ENCODE results near the gene ORAI2. TPM values are rescaled to one million over a fixed set of nuclear protein-coding genes. Genes with fewer than 3 reads are reported as not detected.

Gene ORAI2
- total and polyA plus RNA-seq, 8 donors: 0.58 to 44.3 (median 8.0) TPM; not detected in 1

GRCh38 chr7:102439963-102440795 is 6.8 kb downstream of the ORAI2 start:
- Histone ChIP-seq H3K27ac (peak overlapping the region in 1 of 5 donors; percentile 47), H3K36me3 (peaks cover 0 to 45% (median 40%) of the 10 kb centered on the region in 4 donors), H3K27me3 (no peaks in the 10 kb centered on the region), H3K4me1 (peaks cover 0 to 10% (median 0%) of the 10 kb centered on the region in 4 donors), H3K4me3 (no peak overlapping the region), H3K9me3 (no peaks in the 10 kb centered on the region)
- DNase-seq: no peak
- intact Hi-C loops (cut with DNase I; ENCODE audit: low total_unique reads): no loop called here
- WGBS, 5 donors: 68 to 90% (median 82%) methylated on average over 17 of the region's 17 CpGs
- TF ChIP-seq EP300 (IDR thresholded peaks at IDR 0.05) (no peak), CTCF (IDR thresholded peaks at IDR 0.05) (no peak), POLR2AphosphoS5 (IDR thresholded peaks at IDR 0.05) (no peak), POLR2A (IDR thresholded peaks at IDR 0.05) (no peak)

GRCh38 chr7:102444961-102445673 is 11.7 kb downstream of the ORAI2 start:
- WGBS, 5 donors: 89 to 94% (median 91%) methylated on average over 17 of the region's 17 CpGs
- DNase-seq: no peak
- Histone ChIP-seq H3K4me3 (no peak overlapping the region), H3K27me3 (no peaks in the 10 kb centered on the region), H3K36me3 (peaks cover 8 to 53% (median 47%) of the 10 kb centered on the region in 4 donors), H3K27ac (peak overlapping the region in 1 of 5 donors; percentile 16), H3K4me1 (peaks cover 0 to 5% (median 0%) of the 10 kb centered on the region in 4 donors), H3K9me3 (no peaks in the 10 kb centered on the region)
- TF ChIP-seq EP300 (IDR thresholded peaks at IDR 0.05) (no peak), POLR2A (IDR thresholded peaks at IDR 0.05) (no peak), CTCF (IDR thresholded peaks at IDR 0.05) (no peak), POLR2AphosphoS5 (IDR thresholded peaks at IDR 0.05) (no peak)
- intact Hi-C loops (cut with DNase I; ENCODE audit: low total_unique reads): no loop called here

- Histone ChIP-seq H3K4me1 (no peaks in the 10 kb centered on the region), H3K27ac (peak overlapping the region in 1 of 5 donors; percentile 16), H3K27me3 (no peaks in the 10 kb centered on the region), H3K4me3 (no peak overlapping the region), H3K9me3 (no peaks in the 10 kb centered on the region), H3K36me3 (peaks cover 8 to 50% (median 46%) of the 10 kb centered on the region in 4 donors)
- no peak for DNase-seq
- WGBS, 5 donors: 46 to 94% (median 71%) methylated on average over 2 of the region's 2 CpGs
- TF ChIP-seq POLR2A (IDR thresholded peaks at IDR 0.05) (no peak), EP300 (IDR thresholded peaks at IDR 0.05) (no peak), POLR2AphosphoS5 (IDR thresholded peaks at IDR 0.05) (no peak), CTCF (IDR thresholded peaks at IDR 0.05) (no peak)
- intact Hi-C loops (cut with DNase I; ENCODE audit: low total_unique reads): no loop called here
These were observed 12.3 kb downstream of the ORAI2 start for GRCh38 chr7:102445674-102446071.

- Histone ChIP-seq H3K27me3 (no peaks in the 10 kb centered on the region), H3K4me1 (peaks cover 0 to 3% (median 0%) of the 10 kb centered on the region in 4 donors), H3K36me3 (peaks cover 8 to 47% (median 43%) of the 10 kb centered on the region in 4 donors), H3K4me3 (no peak overlapping the region), H3K9me3 (no peaks in the 10 kb centered on the region), H3K27ac (no peak overlapping the region)
- DNase-seq: no peak
- WGBS, 5 donors: 92 to 97% (median 95%) methylated on average over 28 to 41 of the region's 41 CpGs
- intact Hi-C loops (cut with DNase I; ENCODE audit: low total_unique reads): no loop called here
- TF ChIP-seq EP300 (IDR thresholded peaks at IDR 0.05) (no peak), POLR2AphosphoS5 (IDR thresholded peaks at IDR 0.05) (no peak), CTCF (IDR thresholded peaks at IDR 0.05) (no peak), POLR2A (IDR thresholded peaks at IDR 0.05) (no peak)
These were observed 13.2 kb downstream of the ORAI2 start for GRCh38 chr7:102446387-102447156.

Data from stomach (tissue), 9 donors.